HFF-Myc (cell line): ENCODE results near the gene IZUMO1.
"Not testable (repeated sequence)": the region's sequence is repeated elsewhere in the genome, so short reads cannot be mapped to it uniquely, and the experiment has no call there.

ENCODE experiments used
- DNase-seq: peaks from one replicate; pipeline ENCODE4 v3.0.0-alpha.2; 2011; ENCODE audit warnings: low read depth; ENCODE audit errors: extremely low read depth
- H3K4me3 ChIP-seq: replicated peaks from 2 replicates; pipeline ENCODE4 v1.5.1; 2011; ENCODE audit warnings: low read depth, mild to moderate bottlenecking, control low read depth, low read length
- TF ChIP-seq, protein P1 (sequence below): IDR thresholded peaks from 2 replicates; pipeline ENCODE4 v1.5.1; 2012; ENCODE audit warnings: mild to moderate bottlenecking, low read depth, low read length, control low read depth; ENCODE audit errors: missing control alignments

The IZUMO1 gene

DNA sequence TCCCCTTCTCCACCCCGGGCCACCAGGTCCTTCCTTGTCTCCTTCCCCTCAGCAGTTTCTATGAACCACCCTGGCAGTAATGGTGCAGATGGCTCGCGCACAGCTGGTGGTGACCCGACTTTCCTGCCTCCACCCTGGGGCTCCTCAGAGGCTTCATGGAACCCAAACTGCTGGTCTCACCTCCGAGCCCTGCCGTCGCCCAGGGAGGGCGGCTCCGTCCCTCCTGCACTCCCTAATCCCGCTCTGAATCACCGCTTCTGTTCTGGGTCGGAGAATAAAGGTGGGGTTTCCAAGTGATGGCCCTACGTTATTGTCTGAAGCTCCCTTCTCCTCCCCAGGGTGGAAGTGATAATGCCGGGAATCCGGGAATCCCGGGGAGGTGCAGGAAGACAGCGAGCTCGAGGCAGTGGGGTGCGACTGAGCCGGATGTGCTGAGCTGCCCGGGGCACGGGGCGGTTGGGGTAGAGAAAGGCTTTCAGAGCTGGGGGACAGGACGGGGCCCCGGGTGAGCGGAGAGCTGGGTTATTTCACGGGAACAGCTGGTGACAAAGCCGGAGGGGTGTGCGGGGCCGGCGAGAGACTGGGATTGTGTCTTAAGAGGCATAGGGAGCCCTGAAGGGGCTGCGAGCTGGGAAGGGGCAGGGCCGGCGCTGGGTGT lies 50.2 kb downstream of the IZUMO1 start:
- TF ChIP-seq, protein P1, sequence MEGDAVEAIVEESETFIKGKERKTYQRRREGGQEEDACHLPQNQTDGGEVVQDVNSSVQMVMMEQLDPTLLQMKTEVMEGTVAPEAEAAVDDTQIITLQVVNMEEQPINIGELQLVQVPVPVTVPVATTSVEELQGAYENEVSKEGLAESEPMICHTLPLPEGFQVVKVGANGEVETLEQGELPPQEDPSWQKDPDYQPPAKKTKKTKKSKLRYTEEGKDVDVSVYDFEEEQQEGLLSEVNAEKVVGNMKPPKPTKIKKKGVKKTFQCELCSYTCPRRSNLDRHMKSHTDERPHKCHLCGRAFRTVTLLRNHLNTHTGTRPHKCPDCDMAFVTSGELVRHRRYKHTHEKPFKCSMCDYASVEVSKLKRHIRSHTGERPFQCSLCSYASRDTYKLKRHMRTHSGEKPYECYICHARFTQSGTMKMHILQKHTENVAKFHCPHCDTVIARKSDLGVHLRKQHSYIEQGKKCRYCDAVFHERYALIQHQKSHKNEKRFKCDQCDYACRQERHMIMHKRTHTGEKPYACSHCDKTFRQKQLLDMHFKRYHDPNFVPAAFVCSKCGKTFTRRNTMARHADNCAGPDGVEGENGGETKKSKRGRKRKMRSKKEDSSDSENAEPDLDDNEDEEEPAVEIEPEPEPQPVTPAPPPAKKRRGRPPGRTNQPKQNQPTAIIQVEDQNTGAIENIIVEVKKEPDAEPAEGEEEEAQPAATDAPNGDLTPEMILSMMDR = no peak
- H3K4me3 ChIP-seq = no peak overlapping the region
- no peak for DNase-seq

DNA sequence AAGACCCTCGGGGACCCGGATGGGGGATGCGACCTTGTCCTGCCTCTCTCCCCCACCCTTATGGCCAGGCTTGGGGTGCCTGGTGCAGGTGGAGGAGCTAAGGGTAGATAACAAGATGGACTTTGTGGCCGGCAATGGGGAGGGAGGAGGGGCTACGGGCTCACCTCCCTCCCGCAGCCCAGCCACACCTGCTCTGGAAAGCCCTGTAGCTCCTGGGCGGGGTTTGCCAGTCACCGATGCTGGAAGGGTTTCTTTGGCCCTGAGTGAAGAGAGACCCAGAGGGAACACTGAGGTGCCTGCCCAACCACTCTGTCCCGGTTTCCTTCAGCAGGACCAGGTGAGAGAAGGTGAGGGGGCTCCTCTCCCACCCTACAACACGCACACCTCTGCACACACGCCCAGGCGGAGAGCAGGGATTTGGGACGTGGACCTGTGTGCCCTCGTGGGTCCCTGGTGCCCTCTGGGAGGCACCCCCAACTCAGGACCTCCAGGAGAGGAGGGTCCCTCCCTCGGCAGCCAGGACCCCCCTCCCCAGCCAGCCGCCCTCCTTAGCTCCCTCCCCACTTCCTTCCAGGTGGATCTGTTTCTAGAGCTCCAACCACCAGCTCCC lies 50.9 kb downstream of the IZUMO1 start, which contains the start of gene FUT2:
Gene FUT2 (plus strand): TSS at position 229 of the 610 bp plus-strand sequence. CDS start 6,986 bp downstream, outside the sequence.
- TF ChIP-seq, protein P1 = no peak
- H3K4me3 ChIP-seq = no peak within 1 kb of the TSS
- no peak for DNase-seq

DNA sequence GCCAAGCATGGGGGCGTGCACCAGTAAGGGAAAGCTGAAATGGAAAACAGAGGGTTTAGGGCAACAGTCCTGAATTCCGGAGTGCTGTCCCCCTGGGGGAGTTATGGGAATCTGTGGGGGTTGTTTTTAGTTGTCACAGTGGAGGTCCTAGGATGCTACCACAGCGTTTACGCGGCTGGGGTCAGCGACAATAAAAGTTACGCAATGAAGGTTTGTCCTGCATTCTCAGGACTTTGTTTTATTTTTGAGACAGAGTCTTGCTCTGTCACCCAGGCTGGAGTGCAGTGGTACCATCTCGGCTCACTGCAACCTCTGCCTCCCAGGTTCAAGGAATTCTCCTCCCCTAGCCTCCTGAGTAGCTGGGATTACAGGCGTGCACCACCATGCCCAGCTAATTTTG lies 53.1 kb downstream of the IZUMO1 start:
- H3K4me3 ChIP-seq, DNase-seq: not testable (repeated sequence)
